AG09319 (cell line): ENCODE data around the gene ZMYND10.
"Not testable (repeated sequence)": the region's sequence is repeated elsewhere in the genome, so short reads cannot be mapped to it uniquely, and the experiment has no call there.

Experiments
- DNase-seq: peaks from one replicate; pipeline ENCODE4 v3.0.0-alpha.2; 2010; ENCODE audit warnings: low read depth; ENCODE audit errors: extremely low read depth
- CTCF ChIP-seq: IDR thresholded peaks from 2 replicates; pipeline ENCODE4 v1.5.1; 2011; ENCODE audit warnings: low read depth, mild to moderate bottlenecking, inconsistent platforms, low read length, moderate library complexity

ZMYND10 gene

GRCh38 chr3:50314342-50314741, 31.2 kb downstream of the ZMYND10 start:
- DNase-seq, result no peak
- no peak for TF ChIP-seq CTCF

- not testable (repeated sequence) for DNase-seq
Observed at GRCh38 chr3:50312041-50312440, 33.5 kb downstream of the ZMYND10 start.

- no peak for DNase-seq
- TF ChIP-seq CTCF, result no peak
Observed at GRCh38 chr3:50304601-50305000, 40.9 kb downstream of the ZMYND10 start.

- no peak for DNase-seq
Observed at GRCh38 chr3:50303013-50303815, 42.3 kb downstream of the ZMYND10 start, which contains the start of gene HYAL1. TSS of gene HYAL1 (minus strand) at chr3:50303574. CDS start at chr3:50302956, 618 bp downstream.

GRCh38 chr3:50302095-50303012, 43.2 kb downstream of the ZMYND10 start:
- TF ChIP-seq CTCF, result no peak
- no peak for DNase-seq

More at GRCh38 chr3:50303013-50303815, 42.3 kb downstream of the ZMYND10 start, which contains the start of gene HYAL1:
- no peak; the same call in 1 of the 2 replicates for TF ChIP-seq CTCF

GRCh38 chr3:50300681-50301254, 44.8 kb downstream of the ZMYND10 start:
- no peak for TF ChIP-seq CTCF
- DNase-seq, result no peak

DNA sequence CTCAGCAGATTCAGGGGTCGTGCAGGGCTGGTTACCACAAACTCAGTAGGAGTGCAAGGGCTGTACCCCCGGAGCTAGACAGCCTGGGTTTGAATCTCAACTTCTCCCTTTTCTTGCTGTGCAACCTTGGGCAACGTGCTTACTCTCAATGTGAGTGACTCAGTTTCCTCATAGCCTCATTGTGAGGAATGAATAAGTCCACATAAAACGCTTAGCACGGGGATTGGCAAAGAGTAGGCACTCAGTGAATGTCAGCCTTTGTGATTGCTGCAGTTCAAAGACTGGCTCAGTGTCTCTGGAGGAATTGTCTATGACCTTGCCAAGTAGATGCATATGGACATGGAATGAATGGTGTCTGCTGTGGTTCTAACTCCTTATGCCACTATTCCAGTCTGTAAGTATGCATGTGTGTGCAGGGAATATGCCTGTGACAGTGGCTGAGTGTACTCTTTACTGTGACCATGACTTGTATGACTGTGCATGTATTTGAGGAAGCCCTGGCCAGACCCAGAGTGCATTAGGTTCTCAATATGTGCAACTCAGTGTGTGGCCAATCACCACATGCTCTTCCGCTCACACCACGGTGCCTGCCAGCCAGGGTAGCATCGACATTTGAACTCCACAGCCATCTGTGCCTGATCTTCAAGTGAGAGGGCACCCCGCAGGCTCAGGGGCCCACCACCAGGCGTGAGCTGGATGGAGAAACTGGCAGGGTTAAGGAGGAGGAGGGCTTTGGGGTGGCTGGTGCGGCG, 45.4 kb downstream of the ZMYND10 start:
- DNase-seq, result no peak

More for the DNA sequence above, 45.4 kb downstream of the ZMYND10 start:
- TF ChIP-seq CTCF, result no peak
